ENCODE results near the gene SLC25A2. TPM values are rescaled to one million over a fixed set of nuclear protein-coding genes. Genes with fewer than 3 reads are reported as not detected.

SLC25A2 gene
- total RNA-seq, 1 experiment from 2014 or later = 0.42 TPM

DNA sequence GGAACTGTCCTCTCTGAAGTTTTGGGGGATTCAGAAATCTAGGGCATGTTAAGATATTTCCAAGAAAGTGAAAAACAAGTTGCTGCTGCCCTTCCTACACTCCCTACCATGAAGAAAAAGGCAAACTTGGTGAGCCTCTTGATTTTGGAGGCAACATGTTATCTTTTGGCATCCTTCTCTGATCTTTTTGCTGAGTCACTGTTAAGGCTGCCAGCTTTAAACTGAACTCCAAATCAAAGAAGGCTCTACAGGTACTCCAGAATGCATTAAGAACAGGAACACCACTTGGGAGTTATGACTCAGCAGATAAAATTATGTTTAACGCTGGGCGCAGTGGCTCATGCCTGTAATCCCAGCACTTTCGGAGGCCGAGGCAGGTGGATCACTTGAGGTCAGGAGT lies 34.7 kb downstream of the SLC25A2 start:
- Histone ChIP-seq H3K9me2 (ENCODE audit: insufficient read depth) (no peaks in the 10 kb centered on the region), H3K36me3 (ENCODE audit: control insufficient read depth in 1 of 2, insufficient read depth in 2 of 2, low read length in 2 of 2) (no peaks in the 10 kb centered on the region), H3K4me3 (replicated peaks in 1 of 2; ENCODE audit: low read depth in 1 of 2, low read length in 2 of 2) (no peak overlapping the region), H3K4me2 (ENCODE audit: low read length) (no peak overlapping the region), H4K20me1 (ENCODE audit: insufficient read depth) (no peaks in the 10 kb centered on the region), H3K27ac (ENCODE audit: low read depth, low read length) (no peak overlapping the region), H3K9ac (ENCODE audit: low read length) (no peak overlapping the region), H3K9me3 (ENCODE audit: control insufficient read depth in 1 of 2, insufficient read depth in 1 of 2, low read depth in 1 of 2, low read length in 2 of 2) (peaks cover 10 to 16% of the 10 kb centered on the region in 2 experiments; a peak in 2 of 4 replicates), H3K79me2 (ENCODE audit: insufficient read depth, low read length) (no peaks in the 10 kb centered on the region), H3K27me3 (ENCODE audit: insufficient read depth, low read length) (no peaks in the 10 kb centered on the region), H3K4me1 (ENCODE audit: control insufficient read depth in 1 of 2, insufficient read depth in 2 of 2, low read length in 2 of 2) (no peaks in the 10 kb centered on the region), H2AFZ (ENCODE audit: low read depth, low read length, poor library complexity, severe bottlenecking) (no peak overlapping the region)
- RAD21 ChIA-PET (ENCODE audit: low non-redundant PET in 1 of 2, low total read pairs in 2 of 2, uncharacterized antibody in 2 of 2, unreplicated experiment in 2 of 2) = no interaction called here
- CTCF ChIA-PET = no interaction called here
- BruUV-seq (replicated peaks) = no TSS peak
- POLR2A ChIA-PET = no interaction called here
- DNase-seq (ENCODE audit: low read depth, low spot score) (no peak), ATAC-seq (no peak)
- no peak for TF ChIP-seq CEBPB (IDR thresholded peaks at IDR 0.05; ENCODE audit: low read depth)
- no peak for TF ChIP-seq ELF1 (IDR thresholded peaks at IDR 0.05; ENCODE audit: borderline replicate concordance, low read depth)
- intact Hi-C loops (cut with micrococcal nuclease) = no loop called here

DNA sequence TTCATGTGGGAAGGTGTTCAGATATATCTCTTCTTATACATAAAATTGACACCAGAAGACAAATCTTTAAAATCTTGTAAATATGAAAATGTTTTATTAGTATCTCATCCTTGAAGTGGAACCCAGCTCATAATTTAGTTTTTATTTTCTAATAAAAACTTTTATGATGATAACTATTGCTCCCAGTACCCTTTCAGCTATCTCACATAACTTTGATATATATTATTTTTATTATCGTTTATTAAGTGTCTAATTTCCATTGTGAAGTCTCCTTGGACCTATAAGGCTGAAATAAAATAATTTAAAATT lies 42.7 kb downstream of the SLC25A2 start:
- no TSS peak for BruUV-seq (replicated peaks)

More for the DNA sequence above, 42.7 kb downstream of the SLC25A2 start:
- ATAC-seq (no peak), DNase-seq (ENCODE audit: low read depth, low spot score) (no peak)
- Histone ChIP-seq H3K9me2 (ENCODE audit: insufficient read depth) (no peaks in the 10 kb centered on the region), H3K27me3 (ENCODE audit: insufficient read depth, low read length) (no peaks in the 10 kb centered on the region), H4K20me1 (ENCODE audit: insufficient read depth) (no peaks in the 10 kb centered on the region), H3K4me1 (ENCODE audit: control insufficient read depth in 1 of 2, insufficient read depth in 2 of 2, low read length in 2 of 2) (no peaks in the 10 kb centered on the region), H3K4me2 (ENCODE audit: low read length) (no peak overlapping the region), H3K4me3 (replicated peaks in 1 of 2; ENCODE audit: low read depth in 1 of 2, low read length in 2 of 2) (no peak overlapping the region), H3K9me3 (ENCODE audit: control insufficient read depth in 1 of 2, insufficient read depth in 1 of 2, low read depth in 1 of 2, low read length in 2 of 2) (peaks cover 18 to 21% of the 10 kb centered on the region in 2 experiments; a peak in 2 of 4 replicates), H3K27ac (ENCODE audit: low read depth, low read length) (no peak overlapping the region), H3K36me3 (ENCODE audit: control insufficient read depth in 1 of 2, insufficient read depth in 2 of 2, low read length in 2 of 2) (no peaks in the 10 kb centered on the region), H3K79me2 (ENCODE audit: insufficient read depth, low read length) (no peaks in the 10 kb centered on the region), H2AFZ (ENCODE audit: low read depth, low read length, poor library complexity, severe bottlenecking) (no peak overlapping the region), H3K9ac (ENCODE audit: low read length) (no peak overlapping the region)
- RAD21 ChIA-PET (ENCODE audit: low non-redundant PET in 1 of 2, low total read pairs in 2 of 2, uncharacterized antibody in 2 of 2, unreplicated experiment in 2 of 2) = no interaction called here
- POLR2A ChIA-PET = no interaction called here
- intact Hi-C loops (cut with micrococcal nuclease) = loop anchor here (5.0 kb wide), 1 partner anchor 46 kb away; no protein-coding TSS in a partner anchor
- CTCF ChIA-PET = no interaction called here
- TF ChIP-seq ZFX (IDR thresholded peaks at IDR 0.05) = no peak
- TF ChIP-seq CEBPB (IDR thresholded peaks at IDR 0.05; ENCODE audit: low read depth) = no peak
- no peak for TF ChIP-seq FOSL1 (IDR thresholded peaks at IDR 0.05; ENCODE audit: low read depth)
- TF ChIP-seq EGR1 (IDR thresholded peaks at IDR 0.05; ENCODE audit: low read depth) = no peak
- TF ChIP-seq, protein P1, sequence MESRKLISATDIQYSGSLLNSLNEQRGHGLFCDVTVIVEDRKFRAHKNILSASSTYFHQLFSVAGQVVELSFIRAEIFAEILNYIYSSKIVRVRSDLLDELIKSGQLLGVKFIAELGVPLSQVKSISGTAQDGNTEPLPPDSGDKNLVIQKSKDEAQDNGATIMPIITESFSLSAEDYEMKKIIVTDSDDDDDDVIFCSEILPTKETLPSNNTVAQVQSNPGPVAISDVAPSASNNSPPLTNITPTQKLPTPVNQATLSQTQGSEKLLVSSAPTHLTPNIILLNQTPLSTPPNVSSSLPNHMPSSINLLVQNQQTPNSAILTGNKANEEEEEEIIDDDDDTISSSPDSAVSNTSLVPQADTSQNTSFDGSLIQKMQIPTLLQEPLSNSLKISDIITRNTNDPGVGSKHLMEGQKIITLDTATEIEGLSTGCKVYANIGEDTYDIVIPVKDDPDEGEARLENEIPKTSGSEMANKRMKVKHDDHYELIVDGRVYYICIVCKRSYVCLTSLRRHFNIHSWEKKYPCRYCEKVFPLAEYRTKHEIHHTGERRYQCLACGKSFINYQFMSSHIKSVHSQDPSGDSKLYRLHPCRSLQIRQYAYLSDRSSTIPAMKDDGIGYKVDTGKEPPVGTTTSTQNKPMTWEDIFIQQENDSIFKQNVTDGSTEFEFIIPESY (IDR thresholded peaks at IDR 0.05; ENCODE audit: extremely low read depth, insufficient replicate concordance, low read length) = no peak
- no peak for TF ChIP-seq SRF (IDR thresholded peaks at IDR 0.05; ENCODE audit: low read depth)
- TF ChIP-seq, protein P2, sequence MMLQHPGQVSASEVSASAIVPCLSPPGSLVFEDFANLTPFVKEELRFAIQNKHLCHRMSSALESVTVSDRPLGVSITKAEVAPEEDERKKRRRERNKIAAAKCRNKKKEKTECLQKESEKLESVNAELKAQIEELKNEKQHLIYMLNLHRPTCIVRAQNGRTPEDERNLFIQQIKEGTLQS (IDR thresholded peaks at IDR 0.05) = no peak
- no peak for TF ChIP-seq TCF7L2 (IDR thresholded peaks at IDR 0.05; ENCODE audit: borderline replicate concordance, extremely low read depth, insufficient read depth, insufficient read length)
- TF ChIP-seq YY1 (IDR thresholded peaks at IDR 0.05; ENCODE audit: extremely low read depth, insufficient replicate concordance, low read depth, low read length) = no peak
- no peak for TF ChIP-seq EZH2 (IDR thresholded peaks at IDR 0.05)
- TF ChIP-seq POLR2A (IDR thresholded peaks at IDR 0.05; ENCODE audit: borderline replicate concordance, extremely low read depth, insufficient read depth, insufficient read length) = no peak
